Mesendoderm (in vitro differentiated cells): ENCODE data around the gene FLT4.

ENCODE experiments used
- DNase-seq: peaks from one replicate; pipeline ENCODE4 v3.0.0; 2013
- H2AK5ac ChIP-seq: 2 replicates; pipeline ENCODE4 v1.6.1; 2013; ENCODE audit warnings: low read length, inconsistent platforms
- H2BK120ac ChIP-seq: 2 replicates; pipeline ENCODE4 v1.6.1; 2013; ENCODE audit warnings: low read depth, mild to moderate bottlenecking, low read length, moderate library complexity, mixed read lengths
- H2BK15ac ChIP-seq: replicated peaks from 2 replicates; pipeline ENCODE4 v1.6.1; 2013; ENCODE audit warnings: low read depth, mild to moderate bottlenecking, moderate library complexity
- H2BK5ac ChIP-seq: 2 replicates; pipeline ENCODE4 v1.6.1; 2013; ENCODE audit warnings: low read length, inconsistent platforms
- H3K18ac ChIP-seq: 2 replicates; pipeline ENCODE4 v1.6.1; 2013; ENCODE audit warnings: mild to moderate bottlenecking, low read length, mixed read lengths
- H3K23ac ChIP-seq: one replicate; pipeline ENCODE4 v1.6.1; 2013; ENCODE audit warnings: low read length
- H3K27ac ChIP-seq: 2 replicates; pipeline ENCODE4 v1.5.1; 2013; ENCODE audit warnings: low read depth, mild to moderate bottlenecking, inconsistent platforms, low read length, moderate library complexity
- H3K27me3 ChIP-seq: 2 replicates; pipeline ENCODE4 v1.6.1; 2013; ENCODE audit warnings: low read length, control low read depth, mild to moderate bottlenecking, inconsistent platforms; ENCODE audit not compliant: insufficient read depth, poor library complexity
- H3K36me3 ChIP-seq: 2 replicates; pipeline ENCODE4 v1.6.1; 2013; ENCODE audit warnings: low read length, inconsistent platforms; ENCODE audit not compliant: control insufficient read depth, insufficient read depth
- H3K4ac ChIP-seq: one replicate; pipeline ENCODE4 v1.6.1; 2013; ENCODE audit warnings: low read depth, mild to moderate bottlenecking, low read length, moderate library complexity
- H3K4me1 ChIP-seq: 2 replicates; pipeline ENCODE4 v1.6.1; 2013; ENCODE audit warnings: low read depth, low read length, inconsistent platforms; ENCODE audit not compliant: control insufficient read depth
- H3K4me2 ChIP-seq: 2 replicates; pipeline ENCODE4 v1.6.1; 2013; ENCODE audit warnings: low read length
- H3K4me3 ChIP-seq: 2 replicates; pipeline ENCODE4 v1.5.1; 2013; ENCODE audit warnings: mild to moderate bottlenecking, low read length
- H3K56ac ChIP-seq: one replicate; pipeline ENCODE4 v1.6.1; 2013; ENCODE audit warnings: low read length
- H3K79me1 ChIP-seq: 2 replicates; pipeline ENCODE4 v1.6.1; 2013; ENCODE audit warnings: low read length, inconsistent platforms
- H3K79me2 ChIP-seq: 2 replicates; pipeline ENCODE4 v1.6.1; 2013; ENCODE audit warnings: mild to moderate bottlenecking, low read length; ENCODE audit not compliant: control insufficient read depth, insufficient read depth
- H3K9ac ChIP-seq: 2 replicates; pipeline ENCODE4 v1.6.1; 2013; ENCODE audit warnings: low read length, inconsistent platforms
- H4K5ac ChIP-seq: one replicate; pipeline ENCODE4 v1.6.1; 2013; ENCODE audit warnings: low read length
- H4K8ac ChIP-seq: one replicate; pipeline ENCODE4 v1.6.1; 2013; ENCODE audit warnings: low read depth, mild to moderate bottlenecking, control low read depth, low read length, moderate library complexity
- WGBS: extraction: QIAGEN DNeasy Blood & Tissue Kit; methylation state at CpG from one replicate; pipeline ENCODE4 v1.1.7; 2013; ENCODE audit warnings: low lambda C conversion rate, missing lambda C conversion rate; ENCODE audit not compliant: insufficient coverage; ENCODE audit errors: extremely low coverage; 5-methylcytosine and 5-hydroxymethylcytosine counted together

FLT4 gene

GRCh38 chr5:180580681-180581080 lies 68.7 kb downstream of the FLT4 start:
- Histone ChIP-seq H3K4me3 (no peak overlapping the region), H2AK5ac (no peak overlapping the region), H3K36me3 (peaks cover 2% of the 10 kb centered on the region), H3K9ac (no peak overlapping the region), H4K8ac (no peak overlapping the region), H3K27ac (no peak overlapping the region), H3K27me3 (no peaks in the 10 kb centered on the region), H2BK120ac (no peak overlapping the region), H3K4ac (no peak overlapping the region), H2BK15ac (no peak overlapping the region), H3K4me2 (no peak overlapping the region), H3K79me1 (no peaks in the 10 kb centered on the region), H3K79me2 (no peaks in the 10 kb centered on the region), H3K56ac (no peak overlapping the region), H3K18ac (no peak overlapping the region), H2BK5ac (no peak overlapping the region), H4K5ac (no peak overlapping the region), H3K23ac (no peak overlapping the region), H3K4me1 (no peaks in the 10 kb centered on the region)
- no CpG with 5 or more reads among the region's 6 CpGs for WGBS
- DNase-seq: no peak

- Histone ChIP-seq H3K56ac (no peak overlapping the region), H2BK5ac (no peak overlapping the region), H3K79me1 (no peaks in the 10 kb centered on the region), H3K27me3 (no peaks in the 10 kb centered on the region), H3K9ac (no peak overlapping the region), H3K27ac (no peak overlapping the region), H3K36me3 (peaks cover 5% of the 10 kb centered on the region), H2BK120ac (no peak overlapping the region), H4K8ac (no peak overlapping the region), H3K79me2 (no peaks in the 10 kb centered on the region), H3K4ac (no peak overlapping the region), H4K5ac (no peak overlapping the region), H3K18ac (no peak overlapping the region), H2AK5ac (no peak overlapping the region), H3K4me1 (no peaks in the 10 kb centered on the region), H2BK15ac (no peak overlapping the region), H3K4me2 (no peak overlapping the region), H3K23ac (no peak overlapping the region), H3K4me3 (no peak overlapping the region)
- DNase-seq: no peak
- no CpG with 5 or more reads among the region's 2 CpGs for WGBS
Measured at GRCh38 chr5:180575571-180575970, 73.8 kb downstream of the FLT4 start.

GRCh38 chr5:180568914-180569313 lies 80.5 kb downstream of the FLT4 start:
- no CpG with 5 or more reads among the region's 8 CpGs for WGBS

GRCh38 chr5:180563994-180564393 lies 85.4 kb downstream of the FLT4 start:
- H3K4me3 ChIP-seq: no peak overlapping the region
- WGBS: no CpG with 5 or more reads among the region's 3 CpGs
- no peak overlapping the region for H2BK15ac ChIP-seq
- peaks cover 7% of the 10 kb centered on the region for H3K79me2 ChIP-seq
- no peaks in the 10 kb centered on the region for H3K27me3 ChIP-seq
- peaks cover 13% of the 10 kb centered on the region for H3K79me1 ChIP-seq
- peaks cover 5% of the 10 kb centered on the region for H3K36me3 ChIP-seq
- H4K5ac ChIP-seq: no peak overlapping the region
- H3K4ac ChIP-seq: no peak overlapping the region
- no peak overlapping the region for H3K27ac ChIP-seq
- no peak overlapping the region for H3K23ac ChIP-seq
- no peak overlapping the region for H2BK120ac ChIP-seq
- no peak overlapping the region for H3K56ac ChIP-seq
- H3K4me2 ChIP-seq: no peak overlapping the region
- H2BK5ac ChIP-seq: no peak overlapping the region
- no peak overlapping the region for H3K9ac ChIP-seq
- H3K4me1 ChIP-seq: no peaks in the 10 kb centered on the region
- no peak overlapping the region for H2AK5ac ChIP-seq
- H4K8ac ChIP-seq: no peak overlapping the region
- no peak for DNase-seq
- H3K18ac ChIP-seq: no peak overlapping the region

More at GRCh38 chr5:180568914-180569313, 80.5 kb downstream of the FLT4 start:
- H3K4ac ChIP-seq: no peak overlapping the region
- no peak overlapping the region for H2BK5ac ChIP-seq
- no peak overlapping the region for H3K18ac ChIP-seq
- H4K8ac ChIP-seq: no peak overlapping the region
- no peak overlapping the region for H2BK15ac ChIP-seq
- peaks cover 6% of the 10 kb centered on the region for H3K79me1 ChIP-seq
- H3K27me3 ChIP-seq: no peaks in the 10 kb centered on the region
- H3K79me2 ChIP-seq: no peaks in the 10 kb centered on the region
- H3K4me2 ChIP-seq: no peak overlapping the region
- no peak overlapping the region for H2AK5ac ChIP-seq
- no peak for DNase-seq
- H2BK120ac ChIP-seq: no peak overlapping the region
- H3K56ac ChIP-seq: no peak overlapping the region
- peaks cover 8% of the 10 kb centered on the region for H3K36me3 ChIP-seq
- H3K27ac ChIP-seq: no peak overlapping the region
- no peak overlapping the region for H3K4me3 ChIP-seq
- no peak overlapping the region for H3K9ac ChIP-seq
- H3K4me1 ChIP-seq: no peaks in the 10 kb centered on the region
- H3K23ac ChIP-seq: no peak overlapping the region
- no peak overlapping the region for H4K5ac ChIP-seq

DNA sequence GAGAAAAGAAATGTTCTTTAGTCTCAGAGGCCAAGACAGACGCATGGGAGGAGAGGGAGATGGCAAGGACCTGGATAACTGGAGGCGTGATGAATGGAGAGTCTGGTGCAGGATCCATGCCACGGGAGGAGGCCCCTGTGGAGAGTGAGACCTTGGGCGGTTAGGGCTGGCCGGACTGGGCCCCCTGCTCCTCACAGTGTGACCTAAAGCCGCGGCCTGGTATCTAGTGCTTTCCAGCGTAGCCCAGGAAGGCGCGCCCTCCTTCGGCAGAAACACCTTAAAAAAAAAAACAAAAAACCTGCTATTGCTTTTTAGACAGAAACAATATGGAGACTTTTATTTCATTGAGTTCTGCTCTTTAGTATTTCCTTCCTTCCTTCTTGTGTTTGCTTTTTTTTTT lies 91.2 kb downstream of the FLT4 start:
- Histone ChIP-seq H3K4ac (no peak overlapping the region), H4K8ac (no peak overlapping the region), H2BK5ac (no peak overlapping the region), H2AK5ac (no peak overlapping the region), H2BK120ac (no peak overlapping the region), H3K4me3 (no peak overlapping the region), H3K56ac (no peak overlapping the region), H4K5ac (no peak overlapping the region), H3K9ac (no peak overlapping the region), H3K79me2 (peaks cover 13% of the 10 kb centered on the region), H3K79me1 (peaks cover 13% of the 10 kb centered on the region), H3K36me3 (peaks cover 2% of the 10 kb centered on the region), H3K4me1 (no peaks in the 10 kb centered on the region), H3K18ac (no peak overlapping the region), H3K27me3 (no peaks in the 10 kb centered on the region), H2BK15ac (no peak overlapping the region), H3K27ac (no peak overlapping the region), H3K4me2 (no peak overlapping the region), H3K23ac (no peak overlapping the region)
- no CpG with 5 or more reads among the region's 11 CpGs for WGBS
- DNase-seq: no peak

DNA sequence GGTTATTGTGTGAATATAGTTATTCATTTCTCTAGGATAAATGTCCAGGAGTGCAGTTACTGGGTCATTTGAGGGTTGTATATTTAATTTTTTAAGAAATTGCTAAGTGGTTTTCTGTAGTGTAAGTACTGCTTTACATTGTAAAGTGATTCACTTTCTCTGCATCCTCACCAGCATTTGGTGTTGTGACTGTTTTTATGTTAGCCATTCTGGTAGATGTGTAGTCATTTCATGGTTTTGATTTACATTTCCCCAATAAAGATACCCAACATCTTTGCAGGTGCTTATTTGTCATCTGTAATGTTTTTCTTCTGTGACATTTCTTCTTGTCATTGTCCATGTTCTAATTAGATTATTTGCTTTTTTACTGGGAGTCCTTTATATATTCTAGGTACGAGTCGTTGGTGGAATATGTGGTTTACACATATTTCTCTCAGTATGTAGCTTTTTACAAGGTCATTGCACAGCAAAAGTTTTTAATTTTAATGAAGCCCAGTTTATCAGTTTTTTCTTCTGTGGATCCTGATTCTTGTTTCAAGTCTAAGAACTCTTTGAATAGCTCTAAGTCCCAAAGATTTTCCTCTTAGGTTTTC lies 92.1 kb downstream of the FLT4 start:
- Histone ChIP-seq H3K9ac (no peak overlapping the region), H3K36me3 (peaks cover 2% of the 10 kb centered on the region), H3K4me3 (no peak overlapping the region), H2BK120ac (no peak overlapping the region), H3K4me2 (no peak overlapping the region), H3K18ac (no peak overlapping the region), H2BK5ac (no peak overlapping the region), H2AK5ac (no peak overlapping the region), H3K4ac (no peak overlapping the region), H4K5ac (no peak overlapping the region), H3K4me1 (no peaks in the 10 kb centered on the region), H3K79me2 (peaks cover 13% of the 10 kb centered on the region), H2BK15ac (no peak overlapping the region), H3K79me1 (peaks cover 13% of the 10 kb centered on the region), H4K8ac (no peak overlapping the region), H3K56ac (no peak overlapping the region), H3K27me3 (no peaks in the 10 kb centered on the region), H3K27ac (no peak overlapping the region), H3K23ac (no peak overlapping the region)
- no peak for DNase-seq
- no CpG with 5 or more reads among the region's 2 CpGs for WGBS
